ENCODE data around the gene COL8A2. TPM values are rescaled to one million over a fixed set of nuclear protein-coding genes. Genes with fewer than 3 reads are reported as not detected.

The COL8A2 gene
- total RNA-seq, 4 donors from 2014 or later, result 0.83 to 1.3 (median 1.1) TPM

- H3K4me1 ChIP-seq, result no peaks in the 10 kb centered on the region
- no peaks in the 10 kb centered on the region for H3K9me3 ChIP-seq
- no peaks in the 10 kb centered on the region for H3K27me3 ChIP-seq
- peak in 2 of 3 donors; percentile 35 to 63 for DNase-seq
- no peak overlapping the region for H3K27ac ChIP-seq
- no peaks in the 10 kb centered on the region for H3K36me3 ChIP-seq
- TF ChIP-seq CTCF (IDR thresholded peaks at IDR 0.05), result no peak
- TF ChIP-seq POLR2A (IDR thresholded peaks at IDR 0.05), result no peak
- no peak overlapping the region for H3K4me3 ChIP-seq
Measured at GRCh38 chr1:36109041-36109679, 15.9 kb downstream of the COL8A2 start.

GRCh38 chr1:36108314-36108713, 16.7 kb downstream of the COL8A2 start:
- H3K36me3 ChIP-seq, result no peaks in the 10 kb centered on the region
- no peak for DNase-seq
- no peaks in the 10 kb centered on the region for H3K9me3 ChIP-seq
- no peaks in the 10 kb centered on the region for H3K4me1 ChIP-seq
- H3K27ac ChIP-seq, result no peak overlapping the region
- H3K4me3 ChIP-seq, result no peak overlapping the region
- no peaks in the 10 kb centered on the region for H3K27me3 ChIP-seq
- TF ChIP-seq CTCF (IDR thresholded peaks at IDR 0.05) (no peak), POLR2A (IDR thresholded peaks at IDR 0.05) (no peak)

GRCh38 chr1:36107394-36107793, 17.6 kb downstream of the COL8A2 start:
- Histone ChIP-seq H3K36me3 (no peaks in the 10 kb centered on the region), H3K27me3 (no peaks in the 10 kb centered on the region), H3K27ac (no peak overlapping the region), H3K9me3 (no peaks in the 10 kb centered on the region), H3K4me3 (no peak overlapping the region), H3K4me1 (no peaks in the 10 kb centered on the region)
- no peak for DNase-seq
- TF ChIP-seq POLR2A (IDR thresholded peaks at IDR 0.05), result no peak
- TF ChIP-seq CTCF (IDR thresholded peaks at IDR 0.05), result no peak

- Histone ChIP-seq H3K27me3 (no peaks in the 10 kb centered on the region), H3K4me1 (no peaks in the 10 kb centered on the region), H3K27ac (no peak overlapping the region), H3K4me3 (no peak overlapping the region), H3K36me3 (no peaks in the 10 kb centered on the region), H3K9me3 (no peaks in the 10 kb centered on the region)
- DNase-seq, result no peak
- no peak for TF ChIP-seq POLR2A (IDR thresholded peaks at IDR 0.05)
- TF ChIP-seq CTCF (IDR thresholded peaks at IDR 0.05), result no peak
Measured at GRCh38 chr1:36106269-36106668, 18.8 kb downstream of the COL8A2 start.

GRCh38 chr1:36101546-36101945, 23.5 kb downstream of the COL8A2 start:
- no peak overlapping the region for H3K4me3 ChIP-seq
- no peaks in the 10 kb centered on the region for H3K27me3 ChIP-seq
- DNase-seq, result no peak
- no peak for TF ChIP-seq POLR2A (IDR thresholded peaks at IDR 0.05)
- TF ChIP-seq CTCF (IDR thresholded peaks at IDR 0.05), result no peak
- peaks cover 0 to 4% (median 0%) of the 10 kb centered on the region in 4 donors for H3K4me1 ChIP-seq
- H3K27ac ChIP-seq, result no peak overlapping the region
- no peaks in the 10 kb centered on the region for H3K9me3 ChIP-seq
- H3K36me3 ChIP-seq, result no peaks in the 10 kb centered on the region
